ENCODE results near the gene MCM8.

MCM8 gene

GRCh38 chr20:6007529-6008103, 57.2 kb downstream of the MCM8 start:
- TF ChIP-seq CTCF (IDR thresholded peaks at IDR 0.05): no peak

GRCh38 chr20:6008254-6008653, 57.8 kb downstream of the MCM8 start:
- no peak for TF ChIP-seq CTCF (IDR thresholded peaks at IDR 0.05)

GRCh38 chr20:6012179-6012578, 61.7 kb downstream of the MCM8 start:
- TF ChIP-seq CTCF (IDR thresholded peaks at IDR 0.05): no peak

- TF ChIP-seq CTCF (IDR thresholded peaks at IDR 0.05): no peak
Measured at GRCh38 chr20:6014017-6014416, 63.6 kb downstream of the MCM8 start.

- no peak for TF ChIP-seq CTCF (IDR thresholded peaks at IDR 0.05)
Measured at GRCh38 chr20:6014957-6015356, 64.5 kb downstream of the MCM8 start.

- no peak for TF ChIP-seq CTCF (IDR thresholded peaks at IDR 0.05)
Measured at GRCh38 chr20:6017467-6017866, 67.0 kb downstream of the MCM8 start.

- TF ChIP-seq CTCF (IDR thresholded peaks at IDR 0.05): no peak
Measured at GRCh38 chr20:6017880-6018279, 67.4 kb downstream of the MCM8 start.

GRCh38 chr20:6024768-6025167, 74.3 kb downstream of the MCM8 start:
- no peak for TF ChIP-seq CTCF (IDR thresholded peaks at IDR 0.05)

Measured in LNCAP (cell line).